Cardiac muscle cell (in vitro differentiated cells and primary cell): ENCODE data around the gene DYSF. TPM values are rescaled to one million over a fixed set of nuclear protein-coding genes. Genes with fewer than 3 reads are reported as not detected.
A peak's percentile ranks its signal among the peaks of the same experiment; 100 is the strongest.
"Not testable (repeated sequence)": the region's sequence is repeated elsewhere in the genome, so short reads cannot be mapped to it uniquely, and the experiment has no call there.

Source experiments
- DNase-seq, 2 donors: peaks; one replicate each; pipeline versions ENCODE4 v3.0.0 to v3.0.0-alpha.2; 2010 to 2017; ENCODE audit warnings: low read depth in 1 of 2, low spot score in 1 of 2
- H3K27ac ChIP-seq: fragments of 200-600 bp; sonication (generic); 2 replicates; pipeline ENCODE4 v1.5.1; 2016
- H3K27me3 ChIP-seq: fragments of 200-600 bp; sonication (generic); 2 replicates; pipeline ENCODE4 v1.6.0; 2016; ENCODE audit warnings: control low read depth
- H3K36me3 ChIP-seq: fragments of 200-600 bp; sonication (generic); 2 replicates; pipeline ENCODE4 v1.5.1; 2016; ENCODE audit warnings: control low read depth
- H3K4me1 ChIP-seq: fragments of 200-600 bp; sonication (generic); 2 replicates; pipeline ENCODE4 v1.8.1; 2017; ENCODE audit warnings: low read depth, mild to moderate bottlenecking, mixed run types
- H3K4me3 ChIP-seq: fragments of 200-600 bp; sonication (generic); 2 replicates; pipeline ENCODE4 v1.5.1; 2016; ENCODE audit warnings: mild to moderate bottlenecking
- H3K9me3 ChIP-seq: fragments of 200-600 bp; sonication (generic); 2 replicates; pipeline ENCODE4 v1.5.1; 2017; ENCODE audit warnings: low read depth, mild to moderate bottlenecking, control low read depth
- CTCF ChIP-seq: IDR thresholded peaks from 2 replicates; pipeline ENCODE4 v1.5.1; 2012; ENCODE audit warnings: low read depth, mild to moderate bottlenecking, low read length
- polyA plus RNA-seq: library from polyadenylated mRNA; unstranded; fragments of >200 nt; fragmentation: Nextera tagmentation; extraction: Ambion mirVana; gene quantifications from 2 replicates; pipeline ENCODE4 v1.2.1, GENCODE V29; 2016
- total RNA-seq: library from RNA; depleted of rRNA; stranded (reverse); fragments of >200 nt; gene quantifications from 2 replicates; pipeline ENCODE4 v1.2.3, GENCODE V29; 2016

Gene DYSF
- total RNA-seq (44.4 and 57.4 TPM in 2 replicates), polyA plus RNA-seq (34.6 and 40.9 TPM in 2 replicates)

GRCh38 chr2:71453404-71454220 lies at the start of gene DYSF:
DYSF (plus strand) TSS chr2:71453561.
- Histone ChIP-seq H3K4me3 (peak within 1 kb of the TSS; percentile 46), H3K9me3 (no peaks in the 10 kb centered on the region), H3K4me1 (peaks cover 62% of the 10 kb centered on the region), H3K36me3 (no peaks in the 10 kb centered on the region), H3K27me3 (no peaks in the 10 kb centered on the region), H3K27ac (peak within 1 kb of the TSS; percentile 99)
- TF ChIP-seq CTCF: no peak
- peak; percentile 55 to 90 for DNase-seq

GRCh38 chr2:71409611-71410010 lies 43.8 kb upstream of the DYSF start:
- H3K9me3 ChIP-seq: no peaks in the 10 kb centered on the region
- no peak overlapping the region for H3K4me3 ChIP-seq
- H3K4me1 ChIP-seq: no peaks in the 10 kb centered on the region
- no peak for TF ChIP-seq CTCF
- peaks cover 43% of the 10 kb centered on the region for H3K36me3 ChIP-seq
- peak overlapping the region; percentile 4 for H3K27ac ChIP-seq
- no peaks in the 10 kb centered on the region for H3K27me3 ChIP-seq
- no peak for DNase-seq

DNA sequence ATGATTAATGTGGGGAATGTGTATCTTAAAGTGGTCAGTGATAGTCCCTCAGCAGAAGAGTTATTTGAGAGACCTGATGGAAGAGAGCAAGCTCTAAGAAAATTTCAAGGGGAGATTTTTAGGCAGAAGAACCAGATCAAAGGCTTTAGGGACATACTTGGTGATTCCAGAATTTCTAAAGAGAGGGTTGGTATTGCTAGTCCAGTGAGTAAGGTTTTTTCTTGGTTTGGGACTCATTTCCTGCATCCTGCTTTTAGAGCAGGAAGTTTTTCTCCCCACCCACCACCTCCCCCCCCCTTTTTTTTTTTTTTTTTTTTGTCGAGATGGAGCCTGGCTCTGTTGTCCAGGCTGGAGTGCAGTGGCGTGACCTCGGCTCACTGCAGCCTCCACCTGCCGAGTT lies 42.7 kb upstream of the DYSF start:
- DNase-seq: no peak
- Histone ChIP-seq H3K9me3 (no peaks in the 10 kb centered on the region), H3K36me3 (peaks cover 32% of the 10 kb centered on the region), H3K27ac (peak overlapping the region; percentile 34), H3K4me1 (no peaks in the 10 kb centered on the region), H3K27me3 (no peaks in the 10 kb centered on the region), H3K4me3 (no peak overlapping the region)
- TF ChIP-seq CTCF: no peak

GRCh38 chr2:71416866-71417265 lies 36.5 kb upstream of the DYSF start:
- H3K36me3 ChIP-seq, DNase-seq, H3K27me3 ChIP-seq, H3K9me3 ChIP-seq: not testable (repeated sequence)
- Histone ChIP-seq H3K4me1 (peaks cover 11% of the 10 kb centered on the region), H3K4me3 (peak overlapping the region; percentile 46), H3K27ac (peak overlapping the region; percentile 90)

GRCh38 chr2:71417300-71418202 lies 35.8 kb upstream of the DYSF start:
- H3K4me3 ChIP-seq: peak overlapping the region; percentile 46
- TF ChIP-seq CTCF: no peak

More at GRCh38 chr2:71417300-71418202, 35.8 kb upstream of the DYSF start:
- Histone ChIP-seq H3K27me3 (no peaks in the 10 kb centered on the region), H3K27ac (peak overlapping the region; percentile 90), H3K4me1 (peaks cover 11% of the 10 kb centered on the region), H3K9me3 (no peaks in the 10 kb centered on the region), H3K36me3 (peaks cover 5% of the 10 kb centered on the region)
- DNase-seq: peak in 1 of 2 donors; percentile 3
